HG02884 (cell line): ENCODE measurements around the gene ZNF43.
"Not testable (repeated sequence)": the region's sequence is repeated elsewhere in the genome, so short reads cannot be mapped to it uniquely, and the experiment has no call there.

Source experiments
- ATAC-seq: cut with Tn5 transposase; IDR thresholded peaks from one replicate; pipeline ENCODE4 v1.9.1; 2021; ENCODE audit warnings: mild to moderate bottlenecking, moderate library complexity; ENCODE audit not compliant: unreplicated experiment

ZNF43 gene

DNA sequence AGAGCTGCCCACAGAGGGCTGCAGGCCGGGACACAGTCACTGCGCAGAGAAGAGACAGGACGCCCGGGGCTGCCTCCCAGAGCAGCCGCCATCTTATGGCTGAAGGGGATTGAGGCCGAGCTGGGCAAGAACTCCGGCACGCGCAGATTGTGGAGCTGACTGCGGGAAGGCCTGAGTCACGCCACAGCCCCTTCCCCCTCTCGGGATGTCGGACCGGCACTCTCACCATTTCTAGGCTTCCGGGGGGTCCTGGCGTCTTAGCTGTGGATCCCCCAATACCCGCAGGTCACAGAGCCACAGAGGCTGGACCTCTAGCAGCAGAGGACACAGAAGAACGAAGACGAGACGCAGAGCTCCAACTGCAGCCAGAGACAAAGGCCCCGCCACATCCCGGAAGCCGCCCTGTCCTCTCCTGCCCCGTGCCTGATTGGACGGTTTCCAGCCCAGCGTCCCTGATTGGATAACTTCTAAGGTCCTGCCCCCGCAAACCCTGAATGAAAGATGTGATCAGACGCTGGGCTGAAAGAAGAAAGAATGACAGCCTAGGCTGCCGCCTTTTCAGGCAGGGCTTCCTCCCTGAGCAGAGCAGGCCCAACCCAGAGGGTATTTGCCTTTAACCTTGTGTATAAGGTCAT lies at the start of gene ZNF43:
Gene ZNF43, minus strand, starts transcription at position 373 of the 635 bp plus-strand sequence. Its CDS starts 144 bp downstream, at position 229.
- ATAC-seq: peak; percentile 96

DNA sequence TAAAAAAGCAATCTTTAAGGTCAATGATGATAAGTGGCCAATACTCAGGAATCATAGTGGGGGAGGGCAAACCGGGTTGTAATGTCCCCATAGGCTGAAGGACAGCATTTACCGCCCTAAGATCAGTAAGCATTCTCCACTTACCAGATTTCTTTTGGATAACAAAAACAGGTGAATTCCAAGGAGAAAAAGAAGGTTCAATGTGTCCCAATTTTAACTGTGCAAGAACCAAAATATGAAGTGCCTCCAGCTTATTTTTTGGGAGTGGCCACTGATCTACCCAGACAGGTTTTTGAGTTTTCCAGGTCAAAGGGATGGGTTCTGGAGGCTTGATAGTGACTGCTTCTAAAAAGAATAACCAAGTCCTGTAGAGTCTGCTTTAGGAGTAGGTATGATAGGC lies 49.5 kb upstream of the ZNF43 start:
- ATAC-seq: not testable (repeated sequence)

DNA sequence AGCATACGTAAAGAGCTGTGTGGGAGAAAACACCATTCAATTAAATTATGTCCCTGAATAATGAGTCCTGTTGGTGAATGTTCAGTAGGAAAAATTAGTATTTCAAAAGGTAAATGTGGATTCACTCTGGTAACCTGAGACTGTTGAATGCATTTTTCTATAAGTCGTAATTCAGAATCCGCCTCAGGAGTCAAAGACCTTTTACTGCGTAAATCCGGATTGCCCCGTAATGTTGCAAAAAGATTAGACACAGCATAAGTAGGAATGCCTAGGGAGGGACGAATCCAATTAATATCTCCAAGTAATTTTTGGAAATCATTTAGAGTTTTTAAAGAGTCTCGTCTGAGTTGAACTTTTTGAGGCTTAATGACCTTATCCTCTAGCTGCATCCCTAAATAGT lies 48.8 kb upstream of the ZNF43 start:
- ATAC-seq: not testable (repeated sequence)

DNA sequence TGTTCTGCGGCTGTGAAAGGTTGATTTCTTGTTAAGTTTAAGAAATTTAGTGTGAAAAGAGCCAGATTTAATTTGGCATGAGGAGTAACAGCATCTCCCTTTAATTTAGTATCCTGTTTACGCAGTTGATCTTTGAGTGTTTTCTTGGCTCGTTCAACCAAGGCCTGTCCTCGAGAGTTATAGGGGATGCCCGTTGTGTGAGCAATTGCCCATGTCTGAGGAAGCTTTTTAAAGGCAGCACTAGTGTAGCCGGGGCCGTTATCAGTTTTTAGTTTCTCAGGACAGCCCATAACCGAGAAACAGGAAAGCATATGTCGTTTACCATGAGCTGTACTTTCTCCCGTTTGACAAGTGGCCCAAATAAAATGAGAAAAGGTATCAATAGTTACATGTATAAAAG lies 47.5 kb upstream of the ZNF43 start:
- no peak for ATAC-seq

DNA sequence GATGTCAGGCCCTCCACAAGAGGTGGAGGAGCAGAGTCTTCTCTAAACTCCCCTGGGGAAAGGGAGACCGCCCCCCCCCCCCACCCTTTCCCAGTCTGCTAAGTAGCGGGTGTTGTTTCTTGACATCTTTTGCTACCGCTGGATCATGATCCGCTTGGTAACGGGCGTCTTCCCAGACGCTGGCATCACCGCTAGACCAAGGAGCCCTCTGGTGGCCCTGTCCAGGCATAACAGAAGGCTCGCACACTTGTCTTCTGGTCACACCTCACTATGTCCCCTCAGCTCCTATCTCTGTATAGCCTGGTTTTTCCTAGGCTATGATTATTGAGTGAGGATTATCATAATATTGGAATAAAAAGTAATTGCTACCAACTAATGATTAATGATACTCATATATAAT lies 44.8 kb upstream of the ZNF43 start:
- not testable (repeated sequence) for ATAC-seq

DNA sequence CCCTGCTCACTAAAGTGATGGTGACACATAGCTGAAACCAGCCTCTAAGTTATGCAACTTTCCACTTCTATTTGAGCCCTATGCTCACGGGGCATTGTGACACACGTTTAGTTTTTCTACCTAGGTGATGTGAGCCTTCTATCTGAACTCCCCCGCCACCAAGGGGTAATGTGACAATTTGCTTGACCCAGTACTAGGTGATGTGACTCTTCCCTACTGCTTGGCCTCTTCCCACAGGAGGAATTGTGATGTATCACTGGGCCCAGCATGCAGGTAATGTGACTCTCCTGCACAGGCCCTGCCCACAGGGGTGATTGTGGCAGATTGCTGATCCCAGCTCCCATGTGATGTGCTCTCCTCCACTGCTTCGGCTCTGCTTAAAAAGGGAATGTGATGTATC lies 42.7 kb upstream of the ZNF43 start:
- no peak for ATAC-seq

DNA sequence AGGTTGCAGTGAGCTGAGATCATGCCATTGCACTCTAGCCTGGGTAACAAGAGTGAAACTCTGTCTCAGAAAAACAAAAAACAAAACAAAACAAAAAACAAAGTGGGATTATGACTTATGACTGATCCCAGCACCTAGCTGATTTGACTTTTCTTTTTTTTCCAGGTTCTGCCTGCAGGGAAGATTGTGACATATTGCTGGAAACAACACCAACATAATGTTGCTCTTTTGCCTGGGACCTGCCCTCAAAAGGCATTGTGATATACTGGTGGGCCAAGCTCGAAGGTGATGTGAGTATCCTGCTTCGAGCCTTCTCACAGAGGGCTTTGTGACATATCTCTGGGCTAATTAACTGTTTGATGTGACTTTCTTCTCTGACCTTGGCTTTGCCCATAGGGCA lies 42.0 kb upstream of the ZNF43 start:
- no peak for ATAC-seq

DNA sequence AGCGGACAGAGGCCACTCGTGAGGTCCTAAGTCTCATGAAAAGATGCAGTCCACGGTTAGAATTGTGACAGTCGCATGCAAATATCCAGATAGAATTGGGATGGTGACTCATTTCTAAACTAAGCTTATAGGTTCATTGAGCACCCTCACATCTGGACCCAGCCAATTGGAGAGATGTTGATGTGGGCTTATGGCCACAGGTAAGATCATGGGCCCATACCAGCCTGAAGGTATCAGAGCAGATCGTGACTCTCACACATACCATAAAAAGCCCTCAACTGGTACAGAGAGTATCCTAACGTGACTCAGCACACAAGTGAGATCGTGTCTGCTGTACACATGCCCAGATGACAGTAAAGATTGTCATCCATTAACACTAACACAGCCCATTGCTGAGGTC lies 40.6 kb upstream of the ZNF43 start:
- not testable (repeated sequence) for ATAC-seq

DNA sequence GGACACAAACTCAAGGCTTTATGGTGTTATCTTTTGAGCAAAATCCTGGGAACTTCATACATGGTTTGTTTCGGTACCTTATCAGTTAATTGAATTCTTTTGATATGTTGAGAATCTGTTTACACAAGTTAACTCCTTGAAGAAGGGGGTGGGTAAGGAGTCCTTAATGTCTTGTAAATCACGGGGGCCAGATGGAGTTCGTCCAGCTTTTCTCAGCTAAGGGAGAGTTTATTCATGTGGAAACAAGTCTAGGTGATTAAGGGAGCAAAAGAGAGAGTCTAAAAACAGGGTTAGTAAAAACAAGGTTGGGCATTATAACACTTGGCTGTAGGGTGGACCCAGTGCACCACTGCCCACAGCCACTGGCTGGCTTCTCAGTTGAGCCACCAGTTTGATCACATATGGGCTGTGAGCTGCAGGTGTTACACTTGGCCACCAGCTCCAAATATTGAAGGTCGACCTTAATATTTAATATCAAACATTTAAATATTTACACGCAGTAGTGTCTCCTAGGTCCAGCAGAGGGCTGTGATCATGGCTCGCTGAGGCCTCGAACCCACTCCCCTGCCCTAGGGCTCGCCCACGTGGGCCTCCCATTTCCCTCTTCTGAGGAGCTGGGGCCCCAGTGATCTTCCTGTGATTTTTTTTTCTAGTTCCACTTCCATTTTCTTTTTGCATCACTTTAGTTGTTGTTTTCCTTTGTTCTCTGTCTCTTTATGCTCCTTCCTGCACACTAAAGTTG lies 21.0 kb upstream of the ZNF43 start:
- no peak for ATAC-seq

DNA sequence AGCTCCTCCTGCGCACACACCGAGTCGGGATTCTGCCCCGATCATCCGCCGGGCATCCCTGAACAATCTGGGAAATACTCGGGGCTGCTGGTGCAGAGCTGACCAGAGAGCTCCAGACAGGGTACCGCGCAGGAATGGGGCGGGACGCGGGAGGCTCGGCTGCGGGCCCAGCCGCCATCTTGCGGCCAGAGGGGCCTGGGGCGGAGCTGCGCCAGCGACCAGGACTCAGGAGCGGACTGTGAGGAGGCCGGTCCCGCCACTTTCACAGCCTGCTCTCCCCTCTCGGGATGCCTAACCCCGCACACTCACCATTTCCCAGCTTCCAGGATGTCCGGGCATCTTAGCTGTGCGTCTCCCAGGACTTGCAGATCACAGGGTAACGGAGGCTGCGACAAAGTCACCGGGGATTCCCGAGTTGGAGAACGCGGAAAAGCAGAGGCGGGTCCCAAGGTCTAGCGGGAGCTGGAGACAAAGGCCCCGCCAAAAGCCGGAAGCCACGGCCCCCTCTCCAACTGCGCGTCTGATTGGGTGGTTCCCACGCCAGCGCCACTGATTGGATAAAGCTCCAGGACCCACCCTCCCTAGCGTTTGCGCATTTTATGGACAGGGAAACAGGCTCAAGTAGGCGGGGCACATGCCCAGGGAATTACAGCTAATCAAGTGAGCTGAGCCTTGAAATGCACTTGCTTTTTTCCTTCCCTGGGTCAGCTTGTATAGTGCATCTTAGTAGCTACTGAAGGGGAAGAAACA lies 15.8 kb upstream of the ZNF43 start:
- peak; percentile 97 for ATAC-seq

DNA sequence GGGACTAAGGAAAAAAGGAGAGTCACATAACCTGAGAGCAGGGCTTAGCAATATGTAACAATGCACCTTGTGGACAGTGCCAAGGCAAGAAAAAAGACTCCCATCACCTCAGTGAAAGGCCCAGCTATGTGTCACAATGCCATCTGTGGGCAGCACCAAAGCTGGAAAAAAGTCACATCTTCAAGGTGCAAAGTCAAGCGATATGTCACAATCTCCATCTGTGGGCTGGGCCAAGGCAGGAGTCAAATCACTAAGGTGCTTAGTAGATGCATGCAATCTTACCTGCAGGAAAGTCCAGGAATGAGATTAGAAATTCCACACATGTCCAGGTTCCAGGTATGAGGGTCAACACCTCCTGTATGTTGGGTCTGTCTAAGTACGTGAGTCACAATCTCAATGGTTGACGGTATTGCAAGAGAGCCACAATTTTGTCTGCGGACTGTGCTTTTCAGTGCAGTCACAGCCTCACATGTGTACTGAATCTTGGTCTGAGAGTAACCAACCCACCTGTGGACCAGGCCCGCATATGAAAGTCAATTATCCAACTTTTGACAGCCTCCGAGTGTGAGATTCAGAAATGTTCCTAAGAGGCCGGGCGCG lies 14.8 kb upstream of the ZNF43 start:
- ATAC-seq: no peak

DNA sequence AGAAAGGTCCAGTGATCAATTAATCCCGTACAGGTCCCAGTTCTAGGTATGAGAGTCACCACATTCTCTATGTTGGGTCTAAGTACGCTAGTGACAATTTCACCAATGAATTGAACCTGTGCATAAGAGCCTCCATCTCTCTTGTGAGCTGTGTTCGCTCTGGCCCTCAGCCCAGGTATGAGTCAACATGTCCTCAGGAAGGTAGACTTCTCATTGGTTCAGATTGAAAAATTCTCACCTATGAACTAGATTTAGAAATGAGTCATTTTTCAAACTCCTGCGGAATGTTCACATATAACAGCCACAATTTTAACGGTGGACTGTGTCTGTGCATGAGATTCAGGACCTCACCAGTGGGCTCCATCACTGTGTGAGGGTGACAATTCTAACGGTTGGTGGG lies 12.7 kb upstream of the ZNF43 start:
- ATAC-seq: no peak

DNA sequence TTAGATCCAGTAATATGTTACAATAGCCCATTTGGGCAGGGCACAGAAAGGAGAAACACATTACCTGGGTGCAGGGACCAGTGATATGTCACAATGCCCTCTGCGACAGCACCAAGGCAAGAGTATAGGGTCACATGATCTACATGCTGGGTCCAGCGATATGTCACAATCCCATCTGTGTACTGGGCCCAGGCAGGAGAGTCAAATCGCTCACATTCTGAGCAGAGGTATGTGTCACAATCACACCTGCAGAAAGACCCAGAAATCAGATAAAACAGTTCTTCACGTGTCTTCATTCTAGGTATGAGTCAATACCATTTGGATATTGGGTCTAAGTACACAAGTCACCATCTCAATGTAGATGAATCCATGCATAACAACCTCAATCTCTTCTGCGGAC lies 7.1 kb upstream of the ZNF43 start:
- no peak for ATAC-seq

DNA sequence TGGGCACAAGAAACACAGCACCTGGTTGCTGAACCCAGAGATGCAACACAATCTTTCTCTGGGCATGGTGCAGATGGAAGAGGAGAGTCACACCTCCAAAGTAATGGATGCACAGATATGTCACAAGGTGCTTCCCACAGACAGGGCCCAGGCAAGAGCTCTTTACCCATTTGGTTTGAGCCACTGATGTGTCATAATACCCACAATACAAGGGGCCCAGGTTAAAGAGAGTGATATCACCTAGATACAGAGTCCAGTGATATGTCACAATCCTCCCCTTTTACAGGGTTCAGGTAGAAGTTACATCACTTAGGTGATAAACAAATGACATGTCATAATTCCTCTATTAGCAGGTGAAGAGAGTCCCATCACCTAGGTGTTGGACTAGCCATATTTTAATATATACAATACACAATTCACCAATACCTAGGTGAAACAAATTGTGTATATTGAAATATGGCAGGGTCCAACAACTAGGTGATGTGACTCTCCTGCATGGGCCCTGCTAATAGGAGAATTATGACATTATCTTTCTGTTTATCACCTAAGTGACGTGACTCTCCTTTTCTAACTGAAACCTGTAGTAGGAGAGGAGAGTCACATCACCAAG lies 5.6 kb upstream of the ZNF43 start:
- no peak for ATAC-seq

DNA sequence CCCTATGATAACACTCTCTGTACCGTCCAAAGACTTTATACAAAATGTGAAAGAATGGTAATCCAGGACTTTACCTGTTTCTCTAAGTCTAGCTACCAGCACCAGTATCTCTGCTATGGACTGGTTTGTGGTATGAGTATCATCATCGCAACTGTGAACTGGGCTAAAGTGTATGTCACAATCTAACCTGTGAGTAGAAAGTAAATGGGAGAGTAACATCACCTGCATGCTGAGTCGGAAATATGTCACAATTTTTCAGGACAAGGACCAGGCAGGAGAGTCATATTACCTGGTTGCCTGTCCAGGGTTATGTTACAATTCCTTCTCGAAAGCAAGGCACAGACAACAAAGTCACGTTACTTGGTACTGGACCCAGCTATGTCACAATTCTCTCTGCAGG lies 5.1 kb upstream of the ZNF43 start:
- no peak for ATAC-seq

DNA sequence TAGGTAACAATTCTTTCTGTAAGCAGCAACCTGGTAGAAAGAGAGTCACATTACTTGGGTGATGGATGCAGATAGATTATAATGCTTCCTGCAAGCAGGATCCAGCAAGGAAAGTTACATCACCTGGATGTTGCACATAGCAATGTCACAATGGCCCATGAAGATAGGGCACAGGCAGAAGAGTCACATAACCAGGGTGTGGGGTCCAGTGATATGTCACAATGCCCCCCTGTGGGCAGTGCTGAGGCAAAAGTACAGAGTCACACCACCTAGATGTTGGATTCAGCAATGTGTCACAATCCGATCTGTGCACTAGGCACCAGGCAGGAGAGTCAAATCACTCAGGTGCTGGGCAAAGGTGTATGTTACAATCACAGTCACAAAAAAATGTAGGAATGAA lies 4.0 kb upstream of the ZNF43 start:
- no peak for ATAC-seq

DNA sequence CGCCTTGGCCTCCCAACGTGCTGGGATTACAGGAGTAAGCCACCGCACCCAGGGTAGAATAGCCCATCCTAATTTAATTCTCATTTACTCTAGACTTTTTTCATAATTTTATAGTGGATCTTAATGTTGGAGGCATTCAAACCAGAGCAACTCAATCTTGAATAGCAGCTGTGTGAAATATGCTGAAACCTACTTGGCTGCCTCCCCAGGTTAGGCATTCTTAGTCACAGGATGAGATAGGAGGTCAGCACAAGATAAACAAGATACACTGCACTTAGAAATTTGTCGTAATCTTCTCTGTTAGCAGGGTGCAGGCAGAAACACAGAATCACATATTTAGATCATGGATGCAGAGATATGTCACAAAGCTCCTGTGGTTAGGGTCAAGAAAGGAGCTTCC lies 2.7 kb upstream of the ZNF43 start:
- no peak for ATAC-seq

DNA sequence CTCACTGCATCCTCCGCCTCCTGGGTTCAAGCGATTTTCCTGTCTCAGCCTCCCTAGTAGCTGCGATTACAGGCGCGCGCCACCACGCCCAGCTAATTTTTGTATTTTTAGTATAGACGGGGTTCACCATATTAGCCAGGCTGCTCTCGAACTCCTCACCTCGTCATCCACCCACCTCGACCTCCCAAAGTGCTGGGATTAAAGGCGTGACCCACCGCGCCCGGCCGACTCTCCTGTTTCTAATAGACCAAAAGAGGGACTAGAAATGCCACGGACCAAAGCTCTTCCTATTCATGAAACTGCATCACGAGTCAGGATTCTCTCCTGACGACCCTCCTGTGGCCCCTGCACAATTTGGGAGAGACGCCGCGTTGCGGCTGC lies 563 bp downstream of the ZNF43 start:
- ATAC-seq: no peak

DNA sequence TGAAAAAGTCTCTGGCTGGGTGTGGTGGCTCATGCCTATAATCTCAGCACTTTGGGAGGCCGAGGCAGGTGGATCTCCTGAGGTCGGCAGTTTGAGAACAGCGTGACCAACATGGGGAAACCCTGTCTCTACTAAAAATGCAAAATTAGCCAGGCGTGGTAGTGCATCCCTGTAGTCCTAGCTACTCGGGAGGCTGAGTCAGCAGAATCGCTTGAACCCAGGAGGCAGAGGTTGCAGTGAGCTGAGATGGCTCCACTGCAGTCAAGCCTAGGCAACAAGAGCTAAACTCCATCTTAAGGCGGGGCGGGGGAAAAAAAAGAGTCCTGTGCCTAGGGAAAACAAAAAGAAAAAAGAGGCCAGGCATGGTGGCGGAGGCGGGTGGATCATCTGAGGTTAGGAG lies 2.2 kb downstream of the ZNF43 start:
- no peak for ATAC-seq

DNA sequence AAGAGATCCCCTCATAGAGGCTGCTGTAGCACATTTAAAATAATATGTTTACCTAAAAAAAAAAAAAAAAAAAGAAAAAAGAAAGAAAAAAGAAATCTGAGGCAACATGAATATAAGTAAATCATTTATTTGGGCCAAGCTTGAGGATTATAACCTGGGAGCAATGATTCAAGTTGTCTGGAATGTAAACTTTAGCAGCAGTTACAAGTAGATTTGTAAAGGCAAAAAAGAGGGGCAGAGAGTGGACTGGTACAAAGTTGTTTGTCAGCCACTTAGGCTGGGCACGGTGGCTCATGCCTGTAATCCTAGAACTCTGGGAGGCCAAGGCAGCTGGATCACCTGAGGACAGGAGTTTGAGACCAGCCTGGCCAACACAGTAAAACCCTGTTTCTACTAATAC lies 11.3 kb downstream of the ZNF43 start:
- ATAC-seq: no peak

DNA sequence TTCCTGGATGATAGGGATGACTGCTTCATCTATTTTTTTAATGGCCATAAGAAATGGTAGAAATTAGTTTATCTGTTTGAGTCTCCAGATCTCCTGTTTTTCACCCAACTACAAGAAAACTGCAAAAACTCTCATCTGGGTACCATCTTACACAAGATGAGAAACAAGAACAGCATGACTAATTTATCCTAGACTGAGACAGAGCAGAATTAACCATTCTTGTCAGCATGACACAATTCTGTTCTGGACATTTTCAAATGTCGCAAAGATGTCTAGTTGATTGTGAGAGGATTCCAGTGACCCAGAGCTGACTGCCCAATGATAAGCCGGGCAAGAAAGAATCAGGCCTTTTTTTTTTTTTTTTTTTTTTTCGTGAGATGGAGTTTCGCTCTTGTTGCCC lies 12.8 kb downstream of the ZNF43 start:
- ATAC-seq: no peak
